Brain microvascular endothelial cell (primary cell): ENCODE measurements around the gene SMIM10L2A.
"Not testable (repeated sequence)": the region's sequence is repeated elsewhere in the genome, so short reads cannot be mapped to it uniquely, and the experiment has no call there.

Source experiments
- DNase-seq: peaks from one replicate; pipeline ENCODE4 v3.0.0-alpha.2; 2020
- H3K27ac ChIP-seq: fragments of 250-450 bp; sonication (Bioruptor Pico); 2 replicates; pipeline ENCODE4 v1.5.1; 2020; ENCODE audit warnings: mild to moderate bottlenecking, moderate library complexity
- H3K27me3 ChIP-seq: fragments of 250-450 bp; sonication (Bioruptor Pico); replicated peaks from 2 replicates; pipeline ENCODE4 v1.5.1; 2020; ENCODE audit warnings: mild to moderate bottlenecking
- H3K36me3 ChIP-seq: fragments of 250-450 bp; sonication (Bioruptor Pico); replicated peaks from 2 replicates; pipeline ENCODE4 v1.5.1; 2020; ENCODE audit warnings: mild to moderate bottlenecking
- H3K4me3 ChIP-seq: 2 replicates; pipeline ENCODE4 v1.5.1; 2011; ENCODE audit warnings: low read depth, mild to moderate bottlenecking, control low read depth, low read length, moderate library complexity
- CTCF ChIP-seq: IDR thresholded peaks from 2 replicates; pipeline ENCODE4 v1.5.1; 2011; ENCODE audit warnings: low read depth, mild to moderate bottlenecking, moderate library complexity, low read length, control low read depth, inconsistent platforms; ENCODE audit errors: missing control alignments
- in situ Hi-C: cut with HindIII; loops from 2 replicates; pipeline ENCODE4 v1.10.0; 2017; ENCODE audit warnings: low sequenced_read_pairs, low pct_ligation_motif_present

SMIM10L2A gene

GRCh38 chrX:135396109-135396508 is 25.6 kb upstream of the SMIM10L2A start:
- H3K4me3 ChIP-seq: no peak overlapping the region
- H3K27ac ChIP-seq: no peak overlapping the region
- no peak for TF ChIP-seq CTCF
- H3K36me3 ChIP-seq: no peaks in the 10 kb centered on the region
- DNase-seq: no peak
- in situ Hi-C loops: no loop called here
- H3K27me3 ChIP-seq: no peaks in the 10 kb centered on the region

- no peak for TF ChIP-seq CTCF
- no peak for DNase-seq
These were observed 25.2 kb upstream of the SMIM10L2A start for GRCh38 chrX:135396566-135396965.

GRCh38 chrX:135397652-135398051 is 24.1 kb upstream of the SMIM10L2A start:
- TF ChIP-seq CTCF: no peak
- in situ Hi-C loops: no loop called here

More at GRCh38 chrX:135396566-135396965, 25.2 kb upstream of the SMIM10L2A start:
- Histone ChIP-seq H3K36me3 (no peaks in the 10 kb centered on the region), H3K27me3 (no peaks in the 10 kb centered on the region), H3K27ac (no peak overlapping the region), H3K4me3 (no peak overlapping the region)
- in situ Hi-C loops: no loop called here

GRCh38 chrX:135403374-135403773 is 18.4 kb upstream of the SMIM10L2A start:
- H3K27ac ChIP-seq: no peak overlapping the region
- H3K36me3 ChIP-seq: no peaks in the 10 kb centered on the region
- no peaks in the 10 kb centered on the region for H3K27me3 ChIP-seq
- no peak for DNase-seq
- TF ChIP-seq CTCF: no peak
- in situ Hi-C loops: no loop called here
- no peak overlapping the region for H3K4me3 ChIP-seq

More at GRCh38 chrX:135397652-135398051, 24.1 kb upstream of the SMIM10L2A start:
- H3K27me3 ChIP-seq: no peaks in the 10 kb centered on the region
- no peak overlapping the region for H3K4me3 ChIP-seq
- no peak overlapping the region for H3K27ac ChIP-seq
- DNase-seq: no peak
- no peaks in the 10 kb centered on the region for H3K36me3 ChIP-seq

- H3K36me3 ChIP-seq, in situ Hi-C loops, DNase-seq, H3K27me3 ChIP-seq, H3K27ac ChIP-seq, H3K4me3 ChIP-seq: not testable (repeated sequence)
These were observed 15.3 kb upstream of the SMIM10L2A start for GRCh38 chrX:135406428-135406827.

GRCh38 chrX:135408794-135409193 is 12.9 kb upstream of the SMIM10L2A start:
- Histone ChIP-seq H3K4me3 (no peak overlapping the region), H3K36me3 (no peaks in the 10 kb centered on the region), H3K27me3 (no peaks in the 10 kb centered on the region), H3K27ac (no peak overlapping the region)
- no peak for DNase-seq
- in situ Hi-C loops: no loop called here
- no peak for TF ChIP-seq CTCF
